DMS53 (cell line): ENCODE results near the gene MCTP1.
"Not testable (repeated sequence)": the region's sequence is repeated elsewhere in the genome, so short reads cannot be mapped to it uniquely, and the experiment has no call there.

Experiments used
- DNase-seq: peaks from one replicate; lab custom pipeline; 2025; lab: John Stamatoyannopoulos, UW

MCTP1 gene

DNA sequence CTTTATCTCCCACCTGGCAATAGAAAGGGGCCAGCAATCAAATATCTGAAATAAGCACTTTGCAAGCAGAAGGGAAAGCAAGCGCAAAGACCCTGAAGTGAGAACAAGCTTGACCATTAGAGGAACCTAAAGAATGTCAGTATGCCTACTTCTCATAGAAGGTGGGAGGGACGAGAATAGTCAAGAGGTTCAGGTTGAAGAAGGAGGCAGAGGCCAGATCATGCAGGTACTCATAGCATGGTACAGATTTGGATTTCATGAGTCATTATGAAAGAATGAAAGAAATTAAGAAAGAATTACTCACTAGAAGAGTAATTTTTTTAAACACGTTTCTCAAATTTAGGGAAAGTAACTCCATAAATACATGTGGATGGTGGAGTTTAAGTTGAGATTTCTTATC, 33.7 kb downstream of the MCTP1 start:
- no peak for DNase-seq

DNA sequence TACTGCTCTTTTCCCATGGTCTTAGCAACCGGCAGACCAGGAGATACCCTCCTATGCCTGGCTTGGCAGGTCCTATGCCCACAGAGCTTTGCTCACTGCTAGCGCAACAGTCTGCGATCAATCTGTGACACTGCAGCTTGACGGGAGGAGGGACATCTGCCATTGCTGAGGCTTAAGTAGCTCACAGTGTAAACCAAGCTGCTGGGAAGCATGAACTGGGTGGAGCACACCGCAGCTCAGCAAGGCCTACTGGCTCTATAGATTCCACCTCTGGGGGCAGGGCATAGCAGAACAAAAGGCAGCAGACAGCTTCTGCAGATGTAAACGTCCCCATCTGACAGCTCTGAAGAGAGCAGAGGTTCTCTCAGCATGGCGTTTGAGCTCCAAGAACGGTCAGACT, 40.4 kb downstream of the MCTP1 start:
- peak; percentile 19 for DNase-seq

DNA sequence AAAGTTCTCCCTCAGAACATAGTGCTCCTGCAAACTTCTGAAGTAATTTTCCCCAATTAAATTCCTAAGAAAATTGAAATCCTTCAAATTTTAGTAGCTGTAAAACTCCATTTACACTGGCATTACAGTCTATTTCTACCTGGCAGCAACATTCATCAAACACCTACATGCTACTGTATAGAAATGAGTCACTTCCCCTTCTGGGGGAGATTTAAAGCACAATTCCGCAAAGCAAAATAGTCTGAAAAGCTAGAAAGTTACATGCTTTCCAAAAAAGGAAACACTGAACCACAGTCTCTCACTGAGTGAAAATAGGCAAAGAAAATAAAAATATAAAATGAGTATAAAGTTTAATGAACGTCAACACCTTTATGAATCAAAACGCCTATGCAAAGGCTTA, 43.3 kb downstream of the MCTP1 start:
- DNase-seq, result no peak

DNA sequence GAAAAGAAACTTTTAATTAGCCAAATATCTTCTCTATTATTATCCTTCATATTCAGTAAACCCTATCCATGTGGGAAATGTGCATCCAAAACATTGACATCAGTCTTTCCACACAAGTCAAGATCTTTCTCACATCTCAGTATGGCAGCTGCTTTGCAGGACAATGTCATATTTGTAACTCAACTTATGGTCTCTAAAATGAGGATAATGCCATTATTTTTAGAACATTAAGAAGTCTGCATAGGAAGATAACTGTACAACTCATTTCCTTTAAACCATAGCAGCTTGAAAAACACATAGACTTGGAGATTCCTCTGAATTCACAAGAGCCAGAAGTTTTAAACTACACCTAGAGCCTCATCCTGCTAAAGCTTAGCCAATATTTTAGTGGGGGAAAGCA, 43.7 kb downstream of the MCTP1 start:
- DNase-seq, result no peak

DNA sequence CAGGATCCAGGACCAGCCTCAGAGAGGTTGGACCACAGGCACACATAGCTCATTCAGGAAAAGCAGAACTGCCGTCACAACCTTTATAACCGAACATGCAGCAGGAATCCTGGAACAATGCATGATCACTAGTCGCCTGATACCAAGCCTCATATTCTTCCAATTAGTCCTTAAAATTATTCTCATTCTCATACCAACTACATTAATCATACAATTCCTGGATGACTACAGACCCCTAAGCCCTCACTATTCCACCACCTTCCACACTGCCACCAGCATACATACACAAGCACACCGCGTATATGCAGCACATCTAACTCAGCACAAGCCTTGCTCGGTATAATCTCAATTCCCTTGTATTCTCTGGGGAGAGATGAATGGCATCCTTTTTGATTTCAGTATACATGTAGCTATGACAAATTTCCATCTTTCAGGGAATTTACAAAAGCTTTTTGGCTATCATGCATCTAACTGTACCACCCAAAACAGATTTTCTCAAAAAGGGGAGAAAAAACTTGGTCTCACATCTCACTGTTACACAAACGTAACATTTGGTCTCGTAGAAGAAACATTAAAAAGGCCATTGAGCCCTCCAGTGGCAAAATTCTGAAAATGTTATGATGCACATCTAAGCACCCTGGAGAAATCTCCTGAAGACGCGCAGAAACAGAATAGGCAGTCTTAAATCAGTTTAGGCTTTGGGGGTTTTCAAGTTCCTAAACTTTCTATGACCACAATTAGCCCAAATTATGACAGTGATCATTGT, 46.2 kb downstream of the MCTP1 start:
- peak; percentile 50 for DNase-seq

DNA sequence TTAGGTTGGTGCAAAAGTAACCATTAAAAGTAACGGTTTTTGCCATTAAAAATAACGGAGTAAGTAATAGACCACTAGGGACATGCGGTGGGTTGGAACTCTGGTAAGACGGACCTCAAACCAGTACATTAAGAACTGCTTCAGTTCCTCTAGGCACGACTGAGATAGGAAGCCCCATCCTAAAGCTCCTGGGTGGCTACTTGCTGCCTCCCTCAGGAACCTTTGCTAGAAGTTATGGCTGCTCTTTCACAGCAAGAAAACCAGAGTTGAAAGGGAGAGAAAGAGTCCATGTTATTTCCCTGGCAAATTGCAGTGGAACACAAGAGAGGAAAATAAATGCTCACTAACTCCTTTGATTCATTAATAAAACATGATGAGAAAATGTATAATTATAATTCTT, 47.6 kb downstream of the MCTP1 start:
- DNase-seq, result peak; percentile 7

DNA sequence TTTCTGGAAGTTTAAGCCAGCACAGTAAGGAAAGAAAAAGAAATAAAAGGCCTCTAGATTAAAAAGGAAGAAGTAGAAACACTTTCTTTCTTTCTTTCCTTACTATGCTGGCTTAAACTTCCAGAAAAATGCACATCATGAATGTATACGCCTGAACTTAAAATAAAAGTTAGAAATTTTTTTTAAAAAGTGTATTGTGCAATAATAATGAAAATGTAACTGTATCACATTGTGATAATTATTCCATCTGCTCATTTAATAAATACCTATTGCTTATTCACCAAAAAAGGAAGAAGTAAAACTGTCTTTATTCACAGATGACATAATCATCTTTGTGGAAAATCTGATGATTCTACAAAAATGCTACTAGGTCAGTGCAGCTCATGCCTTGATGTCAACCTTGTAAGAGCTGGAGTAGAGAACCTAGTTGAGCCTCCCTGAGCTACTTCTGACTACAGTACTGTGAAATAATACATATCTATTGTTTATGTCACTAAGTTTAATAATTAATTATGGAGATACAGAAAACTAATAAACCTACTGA, 49.4 kb downstream of the MCTP1 start:
- no peak for DNase-seq

DNA sequence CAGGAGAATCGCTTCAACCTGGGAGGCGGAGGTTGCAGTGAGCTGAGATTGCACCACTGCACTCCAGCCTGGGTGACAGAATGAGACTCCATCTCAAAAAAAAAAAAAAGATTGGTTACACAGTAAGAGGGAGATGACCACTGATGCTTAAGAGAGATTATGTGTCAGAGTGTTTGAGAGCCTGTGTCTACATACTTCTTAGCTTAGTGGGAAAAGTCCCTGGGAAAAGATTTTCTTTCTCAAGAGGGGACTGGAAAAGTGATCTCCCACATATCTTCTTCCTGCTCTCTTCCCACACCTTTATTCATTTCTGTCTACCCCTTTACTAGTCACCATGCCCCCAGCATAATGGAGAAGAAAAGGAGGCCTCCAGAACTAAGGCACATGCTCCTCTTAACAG, 55.2 kb downstream of the MCTP1 start:
- DNase-seq, result no peak

DNA sequence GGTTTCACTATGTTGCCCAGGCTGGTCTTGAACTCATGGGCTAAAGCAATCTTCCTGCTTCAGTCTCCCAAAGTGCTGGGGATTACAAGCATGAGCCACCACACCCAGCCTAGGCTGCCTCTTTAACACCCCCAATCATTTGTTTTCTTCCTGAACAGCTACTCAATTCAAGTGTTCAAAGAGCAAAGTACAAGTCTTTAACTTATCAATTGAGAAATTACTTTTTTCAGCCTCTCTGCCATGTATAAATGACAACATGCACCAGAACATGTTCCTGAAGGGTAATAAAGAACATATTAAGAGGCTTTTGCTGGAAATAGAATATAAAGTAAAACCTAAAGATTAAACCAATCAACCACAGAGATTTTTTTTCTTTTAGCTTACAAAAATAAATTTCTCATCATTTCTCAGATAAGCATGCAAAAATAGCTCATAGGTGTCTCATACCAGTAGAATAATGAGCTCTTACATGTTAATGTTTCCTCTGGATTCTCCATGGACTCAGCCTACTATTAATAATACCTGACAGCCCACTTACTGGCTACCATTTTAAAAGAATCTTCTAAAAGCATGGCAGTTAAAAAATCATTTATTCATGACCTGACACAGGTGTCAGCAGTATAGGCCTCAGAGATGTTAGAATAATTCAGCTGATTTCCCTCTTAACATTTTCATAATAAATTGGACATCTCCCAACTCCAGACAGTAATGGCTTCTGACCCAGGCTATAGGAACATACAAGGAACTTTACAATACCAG, 60.0 kb downstream of the MCTP1 start:
- DNase-seq, result no peak

DNA sequence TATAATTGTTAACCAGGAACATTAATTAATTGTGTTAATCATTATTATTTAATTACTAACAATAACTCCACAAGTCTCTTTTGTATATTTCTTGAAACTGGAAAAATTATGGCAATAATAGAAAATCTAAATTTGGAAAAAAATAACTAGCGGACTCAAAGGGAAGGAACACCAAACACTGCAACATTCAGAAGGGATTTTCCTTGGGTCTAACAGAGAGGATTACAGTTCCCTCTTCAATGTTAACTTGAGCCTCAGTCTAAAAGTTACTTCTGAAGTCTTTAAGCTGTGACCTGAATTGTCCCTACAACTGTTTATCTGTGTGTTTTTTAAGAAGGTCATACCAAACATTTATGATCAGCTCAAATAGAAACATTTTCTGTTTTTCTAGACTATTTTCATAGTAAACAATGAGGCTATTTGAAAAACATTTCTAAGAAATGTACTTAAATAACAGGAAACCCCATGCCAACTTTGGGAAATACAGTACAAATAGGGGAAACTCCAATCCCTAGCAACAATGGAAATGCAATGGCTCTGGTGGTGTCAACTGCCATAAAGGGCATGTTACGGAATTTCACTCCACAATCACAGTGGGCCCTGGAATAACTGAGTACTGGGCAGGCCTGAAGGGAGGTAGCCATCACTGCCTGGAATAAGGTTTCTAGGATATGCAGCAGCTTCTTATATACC, 61.2 kb downstream of the MCTP1 start:
- no peak for DNase-seq

DNA sequence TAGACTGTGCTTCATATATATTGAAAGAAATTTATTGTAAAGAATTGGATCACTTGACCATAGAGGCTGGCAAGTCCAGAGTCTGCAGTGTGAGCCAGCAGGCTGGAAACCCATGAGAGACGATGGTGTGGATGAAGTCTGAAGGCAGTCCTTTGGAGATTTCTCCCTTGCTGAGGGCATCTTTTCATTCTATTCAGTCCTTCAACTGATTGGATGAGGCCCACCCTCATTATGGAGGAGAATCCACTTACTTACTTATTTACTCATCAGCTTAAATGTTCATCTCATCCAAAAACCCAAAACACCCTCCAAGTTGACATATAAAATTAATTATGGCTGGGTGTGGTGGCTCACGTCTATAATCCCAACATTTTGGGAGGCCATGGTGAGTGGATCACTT, 62.1 kb downstream of the MCTP1 start:
- DNase-seq, result no peak

DNA sequence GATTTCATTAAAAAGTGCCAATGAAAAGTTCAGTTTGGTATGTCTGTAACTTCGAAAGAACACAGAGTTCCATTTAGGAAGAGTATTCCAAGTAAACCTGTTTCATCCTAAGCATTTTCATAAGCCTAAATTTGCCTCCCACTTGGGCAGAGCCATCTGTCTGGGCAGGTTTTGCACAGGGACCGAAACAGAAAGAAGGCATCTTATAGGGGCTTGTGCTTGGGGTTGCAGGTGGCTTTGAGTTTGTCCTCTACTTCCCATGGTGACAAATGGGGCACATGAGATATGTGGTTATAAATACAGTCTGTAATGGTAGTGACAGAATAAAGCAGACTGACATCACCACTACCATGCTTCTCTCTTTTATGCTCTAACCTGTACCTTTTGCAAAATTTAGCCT, 63.7 kb downstream of the MCTP1 start:
- no peak for DNase-seq

DNA sequence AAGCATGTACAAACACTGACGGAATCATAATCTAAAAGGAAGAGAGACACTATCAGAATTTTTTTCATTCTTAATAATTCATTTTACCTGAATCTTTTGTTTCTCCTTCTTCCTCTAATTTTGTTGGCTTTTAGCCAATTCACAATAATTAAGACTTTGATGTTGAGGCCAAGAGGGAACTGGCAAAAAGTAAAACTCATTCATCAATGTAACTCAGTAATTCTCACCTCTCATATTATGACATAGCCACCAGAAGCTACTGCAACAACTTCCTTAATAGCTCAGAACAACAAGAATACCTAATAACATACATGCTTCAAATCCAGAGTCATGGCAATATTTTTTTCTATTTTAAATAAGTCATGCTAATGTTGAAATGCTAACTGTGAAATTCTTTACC, 64.5 kb downstream of the MCTP1 start:
- no peak for DNase-seq

DNA sequence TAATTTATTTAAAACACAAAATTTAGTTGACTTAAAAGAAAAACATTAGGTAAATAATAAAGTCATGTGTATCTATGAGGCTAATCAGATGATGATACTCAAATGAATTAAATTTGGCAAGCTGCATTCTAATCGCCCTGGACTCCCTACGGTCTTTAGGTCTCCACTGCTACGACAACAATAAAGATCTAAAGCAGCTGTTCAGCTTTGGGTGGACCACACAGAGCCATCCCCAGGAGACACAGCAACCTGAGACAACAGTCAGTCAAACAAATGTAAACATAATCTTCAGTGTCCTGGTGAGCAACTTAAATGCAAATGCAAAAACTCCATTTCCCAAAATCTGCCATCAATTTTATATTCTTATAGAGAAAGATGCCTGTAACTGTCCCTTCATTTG, 65.5 kb downstream of the MCTP1 start:
- no peak for DNase-seq

DNA sequence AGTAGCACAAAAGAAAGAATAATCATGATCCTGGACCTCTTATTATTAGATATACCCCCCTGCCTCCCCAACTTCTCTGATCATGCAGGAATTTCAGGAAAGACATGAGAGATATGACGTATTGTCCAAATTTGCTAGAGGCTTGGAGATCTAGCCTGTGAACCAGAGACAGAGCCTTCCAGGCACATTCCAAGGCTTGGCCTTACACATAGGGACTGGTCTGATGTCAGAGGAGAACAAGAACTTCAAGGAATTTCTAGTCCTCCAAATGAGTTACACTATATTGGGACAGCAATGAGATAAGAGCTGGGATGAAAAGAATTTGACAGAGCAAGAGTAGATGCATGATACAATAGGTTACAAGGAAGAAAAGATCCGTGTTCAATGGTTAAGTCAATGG, 67.0 kb downstream of the MCTP1 start:
- no peak for DNase-seq

DNA sequence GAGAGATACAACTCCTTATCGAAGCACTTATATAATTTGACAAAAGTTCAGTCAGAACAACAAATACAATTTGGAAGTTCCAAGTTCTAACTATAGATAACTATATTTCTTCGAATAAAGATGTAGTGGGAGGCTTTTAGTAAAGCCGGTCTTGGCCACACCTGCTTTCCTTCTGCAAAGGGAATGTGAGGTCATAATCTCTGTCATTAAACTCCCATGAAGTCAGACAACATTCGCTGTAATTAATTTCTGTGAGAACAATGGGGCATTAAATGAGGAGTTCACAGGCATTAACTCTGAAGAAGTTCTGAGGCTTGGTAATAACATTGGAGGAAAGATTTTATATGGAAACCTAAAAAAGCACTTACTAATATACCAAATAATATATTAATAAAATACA, 67.5 kb downstream of the MCTP1 start:
- DNase-seq, result no peak

DNA sequence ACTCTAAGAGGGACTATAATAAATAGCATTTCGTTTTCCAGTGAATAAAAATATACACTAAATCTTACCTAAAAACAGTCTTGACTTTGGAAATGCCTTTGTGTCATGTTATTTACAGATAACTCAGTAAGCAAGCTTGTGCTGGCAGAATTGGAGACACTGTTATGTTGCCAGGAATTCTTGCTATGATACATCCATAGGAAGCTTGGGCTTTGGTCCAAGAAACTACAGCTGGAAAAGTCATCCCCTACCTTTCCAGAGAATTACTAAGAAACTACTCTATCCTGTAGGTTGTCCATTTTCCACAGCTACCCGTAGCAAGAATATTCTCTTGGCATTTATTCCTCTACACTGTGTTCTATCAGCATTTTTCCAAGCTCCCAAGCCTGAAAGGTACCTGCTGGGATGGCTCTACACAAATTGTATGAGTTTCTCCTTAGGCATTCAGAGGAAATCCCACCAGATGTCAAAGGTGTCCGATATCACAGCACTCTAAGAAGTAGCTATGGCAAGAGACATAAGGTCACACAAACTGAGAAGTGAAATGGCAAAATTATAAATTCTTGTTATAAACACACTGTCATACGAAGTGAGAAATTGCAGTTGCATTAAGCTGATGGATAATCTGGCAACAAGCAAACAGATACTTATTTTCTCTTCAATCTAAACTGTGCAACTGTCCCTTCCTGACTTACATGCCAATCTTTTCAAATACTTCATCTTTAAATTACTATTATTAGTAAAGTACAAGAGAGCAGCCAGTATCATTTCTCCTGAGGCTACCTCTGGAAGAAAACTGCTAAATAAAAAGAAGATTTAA, 68.5 kb downstream of the MCTP1 start:
- no peak for DNase-seq

DNA sequence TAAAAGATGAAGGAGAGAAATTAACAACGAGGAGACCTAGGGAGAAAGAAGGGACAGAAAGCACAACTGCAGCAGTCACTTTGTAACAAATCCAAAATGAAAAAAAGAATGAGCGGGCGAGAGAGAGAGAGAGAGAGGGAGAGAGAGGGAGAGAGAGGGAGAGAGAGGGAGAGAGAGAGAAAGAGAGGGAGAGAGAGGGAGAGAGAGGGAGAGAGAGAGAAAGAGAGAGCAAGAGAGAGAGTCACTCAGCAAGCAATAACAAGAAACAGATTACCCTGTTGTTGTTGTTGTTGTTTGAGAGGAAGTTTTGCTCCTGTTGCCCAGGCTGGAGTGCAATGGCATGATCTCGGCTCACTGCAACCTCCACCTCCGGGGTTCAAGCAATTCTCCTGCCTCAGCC, 77.1 kb downstream of the MCTP1 start:
- not testable (repeated sequence) for DNase-seq

DNA sequence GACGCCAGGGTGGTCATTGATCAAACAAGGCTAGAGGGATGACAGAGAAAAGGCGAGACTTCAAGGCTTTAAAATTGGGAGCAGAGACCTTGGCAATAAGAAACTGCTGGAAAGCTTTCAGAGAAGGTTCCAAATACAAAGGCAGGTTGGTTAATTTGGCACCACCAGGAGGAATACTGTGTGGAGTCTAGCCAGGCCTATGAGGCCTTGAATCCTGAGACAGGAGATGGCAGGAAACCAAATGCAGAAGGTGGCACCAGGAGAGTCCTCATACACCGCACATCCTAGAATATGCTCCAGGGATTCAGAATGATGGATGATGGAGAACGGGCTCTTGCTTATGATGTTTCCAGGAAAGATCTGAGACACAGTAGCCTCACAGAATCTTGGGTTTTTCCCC, 90.0 kb downstream of the MCTP1 start:
- DNase-seq, result no peak

DNA sequence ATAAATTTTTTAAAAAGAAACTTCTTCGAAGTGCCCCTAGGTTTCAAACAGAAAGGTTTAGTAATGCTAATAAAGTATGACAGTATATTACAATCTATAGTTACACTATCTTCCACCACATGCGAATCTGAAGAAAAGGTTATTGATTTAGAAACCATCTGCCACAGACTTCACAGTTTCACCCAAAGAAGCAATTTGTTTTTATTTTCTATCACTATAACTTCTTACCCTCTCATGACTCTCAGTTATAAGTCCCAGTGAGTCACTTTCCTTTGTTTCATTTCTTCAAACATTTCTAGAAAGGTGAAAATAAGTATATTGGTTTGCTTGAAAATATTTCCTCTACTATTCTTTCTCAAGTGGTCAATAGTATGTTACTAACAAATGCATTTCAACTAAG, 93.6 kb downstream of the MCTP1 start:
- DNase-seq, result no peak

DNA sequence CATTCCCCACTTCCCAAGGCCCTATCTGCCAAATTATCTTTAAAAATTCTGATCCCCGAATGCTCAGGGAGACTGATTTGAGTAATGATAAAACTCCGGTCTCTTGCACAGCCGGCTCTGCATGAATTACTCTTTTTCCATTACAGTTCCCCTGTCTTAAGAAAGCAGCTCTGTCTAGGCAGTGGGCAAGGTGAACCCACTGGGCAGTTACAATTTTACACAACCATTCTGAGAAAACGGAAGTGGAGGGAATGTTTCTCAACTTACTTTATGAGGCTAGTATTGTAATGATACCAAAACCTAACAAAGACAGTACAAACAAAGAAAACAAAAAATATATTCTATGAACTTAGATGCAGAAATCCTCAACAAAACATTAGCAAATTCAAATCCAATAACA, 100.0 kb downstream of the MCTP1 start:
- DNase-seq, result no peak

DNA sequence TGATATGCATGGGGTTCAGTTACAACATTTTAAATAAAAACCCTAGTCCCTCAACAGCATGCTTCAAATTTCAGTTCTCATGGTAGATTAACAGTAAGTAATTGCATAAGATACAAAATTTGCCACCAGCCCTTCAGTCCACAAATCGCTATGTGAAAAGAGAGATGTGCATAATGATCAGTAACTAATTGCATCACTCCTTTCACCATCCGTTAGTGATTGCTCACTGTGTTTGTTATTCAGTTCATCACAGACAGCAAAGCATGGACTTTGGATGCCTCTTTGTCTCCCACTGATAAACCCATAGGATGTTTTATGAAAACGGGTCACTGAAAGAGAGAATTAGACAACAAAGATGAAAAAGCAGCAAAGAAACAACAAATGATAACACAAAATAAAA, 103.2 kb downstream of the MCTP1 start:
- no peak for DNase-seq
